NCI-H2171 (cell line): ENCODE results near the gene SRC.
"Not testable (repeated sequence)": the region's sequence is repeated elsewhere in the genome, so short reads cannot be mapped to it uniquely, and the experiment has no call there.

ENCODE experiments used
- DNase-seq: peaks from one replicate; lab custom pipeline; 2025; lab: John Stamatoyannopoulos, UW

SRC gene

DNA sequence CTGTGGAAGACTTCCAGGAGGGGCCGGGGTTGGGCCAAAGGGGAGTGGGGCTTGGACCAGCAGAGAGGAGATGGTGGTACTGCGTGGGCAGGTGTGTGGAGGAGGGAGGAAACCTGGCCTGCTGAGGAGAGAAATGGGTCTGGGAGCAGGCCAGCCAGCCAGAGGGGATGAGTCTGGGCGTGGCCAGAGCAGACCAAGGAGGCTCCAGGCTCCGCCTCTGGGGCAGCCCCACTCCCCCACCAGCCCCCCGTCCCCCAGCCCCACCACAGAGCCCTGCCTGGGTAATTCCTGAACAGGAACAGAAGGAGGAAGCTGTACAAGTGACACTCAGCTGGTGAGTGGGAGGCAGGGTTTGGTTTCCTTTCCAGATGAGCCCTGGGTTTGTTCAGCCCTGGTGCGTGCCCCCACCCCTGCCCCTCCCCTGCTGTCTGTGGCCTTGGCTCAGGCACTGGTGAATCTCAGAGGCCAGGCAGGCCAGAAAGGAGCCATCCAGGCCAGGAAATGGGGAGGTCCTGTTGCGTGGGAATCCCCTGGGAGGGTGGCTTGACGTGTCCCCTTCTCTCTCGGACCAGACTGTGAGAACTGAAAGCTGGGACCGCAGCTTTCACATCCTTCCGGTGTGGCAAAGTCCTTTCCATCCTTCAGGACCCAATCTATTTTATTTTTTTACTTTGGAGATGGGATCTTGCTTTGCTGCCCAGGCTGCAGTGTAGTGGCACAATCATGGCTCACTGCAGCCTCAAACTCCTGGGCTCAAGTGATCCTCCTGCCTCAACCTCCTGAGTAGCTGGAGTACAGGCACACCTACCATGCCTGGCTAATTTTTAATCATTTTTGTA is 9.4 kb upstream of the SRC start:
- no peak for DNase-seq

DNA sequence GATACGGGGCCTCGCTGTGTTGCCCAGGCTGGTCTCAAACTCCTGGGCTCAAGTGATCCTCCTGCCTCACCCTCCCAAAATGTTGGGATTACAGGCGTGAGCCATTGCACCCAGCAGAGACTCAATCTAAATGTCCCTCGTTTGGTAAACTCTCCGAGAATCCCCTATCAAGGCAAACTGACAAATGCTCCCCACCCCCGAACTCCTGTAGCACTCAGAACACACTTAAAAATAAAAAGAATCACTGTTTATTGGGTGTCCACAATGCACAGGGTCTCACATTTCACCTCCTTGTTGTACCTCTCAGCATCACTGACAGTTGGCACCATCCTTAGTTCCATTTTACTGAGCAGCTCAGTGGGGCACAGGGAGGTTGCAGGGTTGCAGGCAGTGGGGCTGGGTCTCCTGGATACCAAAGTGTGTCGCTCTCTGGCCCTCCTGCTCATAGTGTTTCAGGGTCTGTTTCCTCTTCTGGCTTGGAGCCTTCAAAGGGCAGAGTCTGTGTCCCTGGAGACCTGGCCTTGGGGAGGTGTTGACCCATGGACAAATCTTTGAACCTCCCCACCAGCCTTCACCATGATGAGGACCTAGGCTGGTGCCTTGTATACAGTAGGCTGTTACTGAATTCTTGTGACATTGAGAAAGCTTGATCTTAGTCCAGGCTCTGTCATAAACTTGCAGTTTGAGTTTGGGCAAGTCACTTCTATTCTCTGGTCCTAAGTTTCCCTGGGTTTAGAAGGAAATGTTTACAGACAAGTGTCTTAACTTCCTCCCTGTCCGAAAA is 8.5 kb upstream of the SRC start:
- no peak for DNase-seq

DNA sequence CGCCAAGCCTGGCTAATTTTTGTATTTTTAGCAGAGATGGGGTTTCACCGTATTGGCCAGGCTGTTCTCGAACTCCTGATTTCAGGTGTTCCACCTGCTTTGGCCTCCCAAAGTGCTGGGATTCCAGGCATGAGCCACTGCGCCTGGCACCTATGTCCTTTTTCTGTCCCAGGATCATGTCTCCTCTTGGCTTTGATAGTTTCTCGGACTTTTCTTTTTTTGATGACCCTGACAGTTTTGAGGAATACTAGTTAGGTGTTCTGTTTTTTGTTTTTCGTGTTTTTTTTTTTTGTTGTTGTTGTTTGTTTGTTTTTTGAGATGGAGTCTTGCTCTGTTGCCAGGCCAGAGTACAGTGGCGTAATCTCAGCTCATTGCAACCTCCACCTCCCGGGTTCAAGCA is 7.6 kb upstream of the SRC start:
- not testable (repeated sequence) for DNase-seq

DNA sequence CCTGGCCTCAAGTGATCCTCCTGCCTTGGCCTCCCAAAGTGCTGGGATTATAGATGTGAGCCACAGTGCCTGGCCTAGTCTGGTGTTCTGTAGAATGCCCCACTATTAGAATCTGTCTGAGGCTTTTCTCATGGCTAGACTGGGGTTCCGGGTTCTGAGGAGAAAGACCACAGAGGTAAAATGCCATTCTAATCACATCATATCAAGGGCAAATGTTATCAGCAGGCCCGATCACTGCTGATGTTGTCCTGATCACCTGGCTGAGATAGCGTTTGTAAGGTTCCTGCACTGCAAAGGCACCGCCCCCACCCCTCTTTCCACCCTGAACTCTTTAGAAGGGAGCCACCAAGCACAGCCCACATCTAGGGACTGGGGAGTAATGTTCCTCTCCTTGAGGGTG is 6.7 kb upstream of the SRC start:
- no peak for DNase-seq

DNA sequence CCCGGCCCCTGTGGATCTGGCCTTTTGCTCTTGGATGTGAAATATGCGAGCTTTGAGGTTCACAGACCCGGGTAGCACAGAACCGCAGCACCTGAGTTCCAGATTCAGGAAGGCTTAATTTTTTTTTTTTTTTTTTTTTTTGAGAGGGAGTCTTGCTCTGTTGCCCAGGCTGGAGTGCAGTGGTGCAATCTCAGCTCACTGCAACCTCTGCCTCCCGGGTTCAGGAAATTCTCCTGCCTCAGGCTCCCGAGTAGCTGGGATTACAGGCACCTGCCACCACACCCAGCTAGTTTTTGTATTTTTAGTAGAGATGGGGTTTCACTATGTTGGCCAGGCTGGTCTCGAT is 6.2 kb upstream of the SRC start:
- DNase-seq, result not testable (repeated sequence)

DNA sequence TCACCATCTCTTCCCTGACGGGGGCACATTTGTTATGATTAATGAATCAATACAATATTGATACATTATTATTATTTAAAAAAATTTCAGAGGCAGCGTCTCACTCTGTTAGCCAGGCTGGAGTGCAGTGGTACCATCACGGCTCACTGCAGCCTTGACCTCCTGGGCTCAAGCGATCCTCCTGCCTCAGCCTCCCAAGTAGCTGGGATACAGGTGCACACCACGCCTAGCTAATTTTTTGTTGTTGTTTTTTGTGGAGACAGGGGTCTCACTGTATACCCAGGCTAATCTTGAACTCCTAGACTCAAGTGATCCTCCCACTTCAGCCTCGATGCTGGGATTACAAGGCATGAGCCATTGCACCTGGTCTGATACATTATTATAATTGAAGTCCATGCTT is 4.9 kb upstream of the SRC start:
- no peak for DNase-seq

DNA sequence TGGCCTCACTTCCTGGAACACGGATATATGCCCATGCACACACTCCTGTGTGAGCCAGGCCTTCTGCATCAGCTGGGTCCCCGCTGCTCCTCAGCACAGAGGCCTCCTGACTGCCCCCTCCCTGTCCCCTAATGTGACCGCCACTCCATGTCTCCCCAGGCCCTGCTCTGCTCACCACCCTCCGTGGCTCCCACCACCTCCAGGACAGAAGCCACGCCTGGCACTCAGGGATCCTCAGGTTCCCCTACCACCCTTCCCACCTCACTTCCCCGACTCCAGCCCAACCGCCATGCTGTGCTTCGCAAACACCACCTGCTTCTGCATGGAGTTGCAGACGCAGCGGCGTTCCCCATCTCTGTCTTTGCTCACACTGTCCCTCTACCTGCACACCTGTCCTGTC is 4.3 kb upstream of the SRC start:
- DNase-seq, result no peak

DNA sequence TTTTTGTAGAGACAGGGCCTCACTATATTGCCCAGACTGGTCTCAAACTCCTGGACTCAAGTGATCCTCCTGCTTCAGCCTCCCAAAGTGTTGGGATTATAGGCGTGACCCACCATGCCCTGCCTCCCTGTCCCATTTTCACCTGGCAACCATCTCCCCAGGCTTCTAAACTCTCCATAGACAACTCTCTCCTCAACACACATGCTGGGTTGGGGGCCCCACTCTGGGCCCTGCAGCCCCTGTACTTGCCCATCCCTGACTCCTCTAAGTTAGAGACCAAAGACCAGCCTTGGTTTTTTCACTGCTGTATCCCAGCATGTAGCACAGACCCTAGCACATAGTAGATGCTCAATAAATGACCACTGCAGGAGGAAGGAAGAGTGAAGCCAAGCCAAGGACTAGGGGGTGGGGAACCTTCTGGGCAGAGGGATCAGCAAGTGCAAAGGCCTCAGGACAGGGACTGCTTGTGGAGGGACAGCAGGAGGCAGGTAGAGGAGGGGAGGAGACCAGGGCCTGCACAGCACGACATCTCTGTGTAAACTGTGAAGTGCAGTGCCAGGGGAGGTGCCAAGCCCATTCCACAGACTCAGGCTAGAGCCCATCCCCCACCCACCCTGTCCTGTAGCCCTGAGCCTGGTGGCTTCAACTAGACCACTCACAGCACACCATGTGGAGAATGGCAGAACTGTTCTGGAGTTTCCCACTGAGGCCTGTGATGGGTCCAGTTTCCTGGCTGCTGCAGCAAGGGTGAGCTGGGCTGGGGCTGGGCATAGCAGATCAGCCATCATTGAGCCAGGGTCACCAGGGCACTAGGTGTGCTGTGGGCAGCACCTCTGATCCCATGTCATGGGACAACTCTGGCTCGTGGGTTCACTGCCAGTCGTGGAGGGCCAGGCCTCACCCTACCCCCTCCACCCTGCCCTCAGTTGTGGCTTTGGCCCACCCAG is 3.4 kb upstream of the SRC start:
- no peak for DNase-seq

DNA sequence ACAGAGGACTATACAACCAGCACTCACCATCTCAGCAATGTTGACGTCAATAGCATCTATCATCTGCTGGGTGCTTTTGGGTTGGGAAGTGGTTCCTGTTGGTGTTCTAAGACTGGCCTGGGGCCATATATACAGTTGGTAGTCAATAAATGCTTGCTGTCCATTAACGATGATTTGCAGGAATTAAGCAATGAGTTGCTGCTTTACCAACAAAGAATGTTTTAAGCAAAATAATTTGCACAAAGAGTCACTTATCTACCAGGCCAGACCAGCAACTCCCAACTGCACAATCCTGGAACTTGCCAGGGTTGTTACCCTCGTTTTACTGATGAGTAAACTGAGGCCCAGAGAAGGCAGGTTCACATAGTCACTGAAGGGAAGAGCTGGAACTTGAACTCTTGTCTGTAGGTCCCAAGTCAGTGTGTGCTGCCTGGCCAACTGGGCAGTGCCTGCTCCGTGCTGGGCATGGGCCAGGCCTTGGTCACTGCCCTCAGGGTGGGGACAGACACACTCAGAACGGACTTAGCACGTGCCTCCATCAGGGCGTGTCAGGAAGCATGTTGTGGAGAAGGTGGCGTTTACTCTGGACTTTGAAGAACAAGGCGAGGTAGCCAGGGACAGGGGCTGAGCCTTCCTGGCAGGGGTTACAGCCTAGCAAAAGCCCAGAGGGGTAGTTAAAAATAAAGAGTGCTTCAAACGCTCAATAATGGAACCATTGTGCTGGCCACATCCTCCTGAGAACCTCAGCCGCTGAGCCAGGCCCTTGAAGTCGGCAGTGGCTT is 2.5 kb upstream of the SRC start:
- DNase-seq, result no peak

DNA sequence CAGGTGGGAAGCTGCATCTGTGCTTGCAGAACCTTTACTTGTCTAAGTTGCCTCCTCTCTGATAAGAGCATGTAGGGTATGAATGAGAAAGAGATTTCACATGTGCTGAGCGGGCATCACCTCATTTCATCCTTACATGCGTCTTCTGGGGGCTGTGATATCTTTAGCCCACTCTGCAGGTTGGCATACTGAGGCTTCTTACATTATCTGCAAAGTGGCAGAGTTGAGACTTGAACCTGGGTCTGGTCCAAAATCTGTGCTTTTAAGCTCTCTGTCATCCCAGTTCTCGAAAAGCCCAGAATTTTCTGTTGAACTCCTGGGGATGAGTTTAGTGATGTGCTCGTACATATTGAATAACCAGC is 2.0 kb upstream of the SRC start:
- no peak for DNase-seq

DNA sequence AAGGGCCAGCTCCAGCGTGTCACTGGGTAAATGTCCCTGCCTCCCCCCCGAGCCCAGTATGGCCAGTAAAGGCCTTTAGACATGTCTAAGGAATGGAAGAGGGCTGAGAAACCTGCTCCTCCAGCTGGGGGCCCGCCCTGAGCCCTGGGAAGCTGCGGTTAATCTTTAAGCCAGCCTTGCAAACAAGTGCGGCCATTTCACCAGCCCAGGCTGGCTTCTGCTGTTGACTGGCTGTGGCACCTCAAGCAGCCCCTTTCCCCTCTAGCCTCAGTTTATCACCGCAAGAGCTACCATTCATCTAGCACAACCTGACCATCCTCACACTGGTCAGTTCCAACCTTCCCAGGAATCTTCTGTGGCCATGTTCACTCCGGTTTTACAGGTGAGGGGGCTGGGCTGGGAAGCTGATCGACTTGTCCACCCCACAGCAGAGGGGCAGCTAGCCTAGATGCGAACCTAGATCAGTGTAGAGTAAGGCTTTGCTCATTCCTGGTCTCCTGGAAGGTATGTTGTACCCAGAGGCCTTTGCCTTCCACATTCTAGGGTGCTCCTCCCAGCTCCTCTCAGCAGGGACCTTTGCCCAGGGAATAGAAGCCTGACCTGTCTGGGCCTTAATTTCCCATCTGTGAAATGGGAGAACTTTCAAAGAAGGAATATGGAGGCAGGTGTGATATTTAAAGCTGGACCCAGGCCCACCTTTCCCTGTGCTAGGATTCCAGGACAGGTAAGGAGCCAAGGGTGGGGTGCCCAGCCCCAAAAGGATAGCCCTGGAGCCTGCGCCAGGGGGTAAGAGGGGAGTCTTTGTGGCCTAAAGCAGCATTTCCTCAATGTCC is 1.2 kb upstream of the SRC start:
- no peak for DNase-seq

DNA sequence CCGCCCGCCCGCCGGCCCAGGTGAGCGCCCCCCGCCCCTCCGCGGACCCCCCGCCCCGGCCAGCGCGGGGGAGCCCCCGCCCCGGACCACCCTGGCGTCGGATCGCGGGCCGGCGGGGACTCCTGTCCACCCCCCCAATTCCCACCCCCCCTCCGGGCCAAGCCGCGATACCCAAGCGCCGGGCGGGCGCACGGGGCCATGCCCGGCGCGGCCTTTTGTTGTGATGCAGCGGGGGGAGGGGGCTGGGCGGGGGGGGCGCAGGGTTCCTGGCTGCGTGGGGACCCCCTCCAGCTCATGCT is 245 bp downstream of the SRC start:
- no peak for DNase-seq

DNA sequence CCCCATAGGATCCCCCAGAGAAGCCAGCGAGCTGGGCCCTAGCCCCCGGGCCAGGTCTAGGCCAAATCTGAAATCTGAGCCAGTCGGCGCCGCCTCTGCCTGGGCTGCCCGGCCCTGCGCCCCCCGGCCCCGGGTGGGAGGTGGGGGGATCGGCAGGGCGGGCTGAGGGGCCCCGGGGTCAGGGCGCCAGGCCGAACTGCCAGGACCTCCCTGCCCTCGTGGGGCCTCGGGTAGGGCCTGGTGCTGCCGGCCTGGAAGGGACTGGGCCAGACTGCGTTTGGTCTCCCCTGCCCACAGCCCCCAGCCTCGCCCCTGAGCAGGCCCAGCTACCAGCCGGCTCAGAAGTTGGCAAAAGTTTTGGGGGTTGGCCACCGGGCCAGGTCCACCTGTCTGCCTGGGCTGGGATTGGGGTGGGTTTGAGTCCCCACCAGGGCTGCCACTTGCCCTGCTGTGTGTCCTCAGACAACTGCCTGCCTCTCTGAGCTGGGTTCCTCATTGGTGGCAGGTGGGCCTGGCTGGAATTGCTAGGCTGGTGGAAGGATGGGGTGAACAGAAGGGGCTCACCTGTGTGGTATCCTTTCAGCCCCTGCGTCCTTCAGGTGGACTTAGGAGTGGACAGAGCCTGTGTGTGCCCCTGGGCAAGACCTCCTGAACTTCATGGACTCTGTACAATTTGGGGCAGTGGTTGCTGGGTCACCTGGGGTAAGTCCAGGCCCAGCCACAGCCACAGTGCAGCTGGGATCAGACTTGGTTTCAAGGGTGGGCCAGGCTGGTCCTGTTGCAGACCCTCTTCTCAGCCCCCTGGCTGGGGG is 801 bp downstream of the SRC start:
- no peak for DNase-seq

DNA sequence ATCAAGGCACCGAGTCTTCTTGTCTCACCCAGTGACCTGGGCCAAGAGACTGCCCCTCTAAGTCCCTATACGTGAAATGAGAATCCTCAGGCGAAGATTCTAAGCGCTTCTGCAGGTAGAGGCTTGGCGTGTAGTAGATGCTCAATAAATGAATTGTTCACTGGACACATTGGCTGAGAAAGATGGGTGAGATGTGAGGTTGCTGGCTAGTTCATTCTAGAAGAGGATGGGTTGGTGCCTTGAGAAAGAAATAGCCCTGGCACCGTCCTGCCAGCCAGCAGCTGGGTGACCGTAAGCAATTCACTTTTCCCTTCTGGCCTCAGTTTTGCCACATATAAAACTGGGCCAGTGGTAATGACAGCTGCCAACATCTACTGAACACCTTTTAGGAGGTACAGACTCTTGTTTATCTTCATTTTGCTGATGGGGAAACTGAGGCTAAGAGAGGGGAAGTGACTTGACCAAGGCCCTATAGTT is 1.4 kb downstream of the SRC start:
- no peak for DNase-seq

DNA sequence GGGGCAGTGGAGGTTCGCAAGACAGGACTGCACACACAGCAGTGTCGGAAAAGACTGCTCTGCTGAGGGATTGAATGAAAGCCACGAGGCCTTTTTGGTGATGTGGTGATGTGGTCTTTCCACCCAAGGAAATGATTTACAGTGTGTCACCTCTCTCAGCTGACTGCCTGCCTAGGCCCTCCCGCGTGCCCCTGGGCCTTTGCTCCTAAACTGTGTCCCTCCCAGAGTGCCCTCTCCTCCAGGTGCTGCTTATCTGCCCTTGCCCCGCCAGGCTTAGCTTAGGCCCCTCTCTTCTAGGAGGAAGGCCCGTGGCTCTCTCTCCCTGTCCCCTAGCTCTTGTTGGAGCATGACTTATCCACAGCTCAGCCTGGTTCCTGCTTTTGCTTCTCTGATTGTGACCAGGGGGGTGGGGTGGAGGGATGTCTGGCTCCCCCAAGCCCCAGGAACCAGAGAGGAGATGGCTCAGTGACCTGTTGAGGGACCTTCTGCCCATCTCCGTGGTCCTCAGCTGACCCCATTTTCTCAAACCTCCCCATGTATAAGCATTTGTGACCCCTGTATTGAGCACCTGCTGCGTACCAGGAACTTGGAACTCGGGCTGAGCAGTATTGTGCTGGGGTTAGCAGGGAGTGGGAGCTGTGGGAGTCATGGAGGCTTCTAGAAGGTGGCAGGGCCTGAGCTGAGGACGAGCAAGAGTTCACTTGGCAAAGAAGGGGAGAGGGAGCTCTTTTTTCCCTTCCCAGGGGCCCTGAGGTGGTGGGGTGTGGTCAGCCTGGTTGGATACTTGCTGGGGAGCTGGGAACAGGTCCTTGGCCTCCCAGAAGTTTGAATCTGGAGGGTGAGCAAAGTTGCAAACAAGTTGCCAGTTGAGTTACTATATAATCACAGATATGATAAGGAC is 2.2 kb downstream of the SRC start:
- no peak for DNase-seq

DNA sequence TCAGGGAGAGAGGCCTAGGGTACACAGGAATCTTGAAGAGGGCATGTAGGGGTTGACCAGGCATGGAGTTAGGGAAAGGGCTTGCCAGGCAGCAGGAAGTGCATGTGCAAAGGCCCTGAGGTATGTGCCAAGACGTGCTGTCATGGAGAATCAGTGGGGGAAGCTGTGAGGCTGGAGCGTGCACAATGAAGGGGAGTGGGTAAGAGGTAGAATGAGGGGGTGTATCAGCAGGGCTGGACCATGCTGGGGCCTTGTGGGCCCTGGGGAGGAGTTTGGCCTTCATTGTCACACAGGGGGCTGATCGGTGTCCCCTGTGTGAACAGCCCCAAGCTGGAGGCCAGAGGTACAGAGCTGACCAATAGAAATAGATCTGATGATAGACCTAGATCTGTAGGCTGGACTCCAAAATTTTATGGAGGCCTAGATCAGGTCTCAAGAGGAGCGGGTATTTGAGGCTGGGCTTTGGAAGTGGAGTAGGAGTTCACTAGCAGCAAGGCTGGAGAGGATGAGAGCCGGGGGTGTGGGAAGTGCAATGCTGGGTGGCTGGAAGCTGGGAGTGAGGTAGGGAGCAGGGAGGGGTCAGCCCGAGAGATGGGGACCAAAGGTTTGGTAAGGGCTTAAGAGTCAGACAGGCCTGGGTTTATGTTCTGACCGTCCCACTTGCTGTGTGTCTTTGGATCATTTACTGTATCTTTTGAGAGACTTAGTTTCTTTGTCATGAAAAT is 3.0 kb downstream of the SRC start:
- no peak for DNase-seq

DNA sequence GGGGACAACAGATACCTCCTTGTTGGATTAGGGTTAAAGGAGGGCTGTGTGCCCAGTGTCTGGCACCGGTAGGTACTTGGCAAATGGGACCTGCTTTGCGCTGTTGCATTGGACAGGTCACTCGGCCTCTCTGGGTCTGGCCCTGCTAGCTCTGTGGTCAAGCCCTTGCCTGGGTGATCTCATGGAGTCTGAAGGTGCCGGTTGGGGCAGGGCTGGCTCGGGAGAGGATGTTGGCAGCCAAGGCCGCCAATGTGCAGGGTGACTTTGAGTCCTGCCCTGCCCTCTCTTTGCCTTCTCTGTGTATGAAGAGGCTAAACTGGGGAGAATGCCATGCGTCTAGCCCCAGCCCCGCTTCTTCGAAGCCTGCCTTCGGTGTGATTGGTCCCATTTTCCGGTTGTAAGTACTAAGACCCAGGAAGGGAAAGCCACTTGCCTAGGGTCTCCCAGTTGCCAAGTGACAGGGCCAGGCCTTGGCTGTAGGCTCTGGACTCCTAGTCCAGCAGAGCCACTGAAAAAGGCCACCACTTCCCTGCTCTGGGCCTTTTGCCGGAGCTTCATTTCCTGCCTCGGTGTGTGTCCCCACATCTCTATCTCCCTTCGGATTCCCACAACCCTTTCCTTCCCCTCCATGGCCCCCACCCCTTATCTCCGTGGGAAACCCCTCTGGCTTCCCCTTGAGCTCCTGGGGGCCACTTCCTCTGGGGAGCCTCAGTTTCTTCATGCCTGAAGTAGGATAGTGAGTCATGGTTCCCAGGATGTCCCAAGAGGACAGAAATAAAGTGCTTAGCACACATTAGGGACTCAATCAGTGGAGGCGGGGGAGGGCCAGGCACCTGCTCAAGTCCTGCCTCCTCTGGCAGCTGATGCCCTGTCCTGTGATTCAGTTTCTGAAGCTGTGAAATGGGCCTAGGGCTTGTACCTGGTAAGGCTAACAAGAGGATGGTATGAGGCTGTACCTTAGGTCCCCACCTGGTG is 3.9 kb downstream of the SRC start:
- no peak for DNase-seq
